ENCODE data around the gene TP53BP1.
A peak's percentile ranks its signal among the peaks of the same experiment; 100 is the strongest.

TP53BP1 gene

GRCh38 chr15:43483297-43484128, 9.4 kb downstream of the TP53BP1 start:
- DNase-seq: peak; percentile 74

- DNase-seq: no peak
These were observed 19.1 kb downstream of the TP53BP1 start for GRCh38 chr15:43473885-43474284.

- DNase-seq: no peak
These were observed 21.0 kb downstream of the TP53BP1 start for GRCh38 chr15:43471975-43472374.

DNA sequence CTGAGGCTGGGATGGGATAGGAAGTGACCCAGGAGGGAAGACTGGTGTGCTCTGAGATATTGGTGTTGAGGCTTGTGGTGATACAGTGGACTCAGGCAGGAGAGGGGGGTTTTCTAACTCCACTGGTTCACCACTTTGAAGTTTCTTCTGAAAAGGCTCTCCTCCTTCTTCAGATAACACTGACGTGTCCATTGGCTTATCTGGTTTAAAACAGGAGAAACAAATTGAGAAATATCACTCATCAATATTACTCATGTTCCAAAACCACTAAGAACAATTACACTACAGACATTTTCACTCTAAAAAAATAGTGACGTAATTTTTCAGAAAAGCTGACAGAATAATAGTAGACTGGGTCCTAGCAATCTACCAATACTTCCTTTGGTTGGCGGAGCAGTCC, 23.1 kb downstream of the TP53BP1 start:
- DNase-seq: peak; percentile 57

DNA sequence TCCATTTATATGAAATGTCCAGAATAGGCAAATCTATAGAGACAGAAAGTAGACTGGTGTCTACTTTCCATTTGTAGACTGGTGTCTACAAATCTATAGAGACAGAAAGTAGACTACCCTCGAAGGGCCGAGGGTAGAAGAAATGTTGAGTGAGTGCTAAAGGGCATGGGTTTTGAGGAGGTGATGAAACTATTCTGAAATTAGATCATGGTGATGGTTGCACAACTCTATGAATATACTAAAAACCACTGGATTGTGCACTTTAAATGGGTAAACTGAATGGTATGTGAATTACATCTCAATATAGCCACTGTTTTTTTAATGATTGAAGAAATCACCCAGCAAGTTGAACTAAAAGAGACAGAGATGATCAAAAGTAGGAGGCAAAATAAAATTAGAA, 27.9 kb downstream of the TP53BP1 start:
- peak; percentile 39 for DNase-seq

- no peak for DNase-seq
These were observed 29.0 kb downstream of the TP53BP1 start for GRCh38 chr15:43463998-43464397.

DNA sequence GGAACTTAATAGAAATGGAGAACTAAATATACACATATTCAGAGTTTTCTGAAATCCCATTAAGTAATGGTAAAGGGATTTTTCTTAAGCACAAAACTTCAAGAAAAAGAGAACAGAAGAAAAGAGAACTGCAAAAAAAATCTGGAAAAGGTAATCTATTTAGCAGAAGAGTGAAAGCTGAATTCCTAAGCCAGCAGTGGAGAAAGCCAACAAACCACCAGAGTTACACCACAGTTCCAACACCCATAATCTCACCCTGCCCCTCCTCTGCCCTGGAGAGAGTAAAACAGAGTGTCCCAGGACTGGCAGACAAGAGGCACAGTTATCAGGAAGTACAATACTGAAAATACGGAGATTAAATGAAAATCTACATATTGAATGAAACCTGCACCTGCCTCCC, 29.4 kb downstream of the TP53BP1 start:
- DNase-seq: no peak

GRCh38 chr15:43449981-43450380, 43.0 kb downstream of the TP53BP1 start:
- no peak for DNase-seq

DNA sequence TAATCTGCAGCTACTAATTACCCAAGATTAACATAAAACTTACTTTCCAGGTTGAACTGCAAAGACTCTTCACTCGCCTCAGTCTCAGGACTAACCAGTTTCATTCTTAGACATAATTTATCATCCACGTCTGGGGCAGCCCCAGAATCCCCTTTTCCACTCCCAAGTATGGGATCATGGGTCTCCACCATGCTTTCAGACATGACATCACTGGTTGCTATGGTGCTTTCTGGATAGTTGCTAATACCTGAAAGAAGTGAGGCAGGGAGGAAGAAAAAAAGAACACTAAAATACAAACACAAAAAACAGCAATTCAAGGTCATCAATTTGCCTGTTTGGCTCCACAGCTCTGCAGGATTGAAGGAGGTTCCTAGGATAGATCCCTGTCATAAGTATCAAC, 46.6 kb downstream of the TP53BP1 start:
- DNase-seq: no peak

DNA sequence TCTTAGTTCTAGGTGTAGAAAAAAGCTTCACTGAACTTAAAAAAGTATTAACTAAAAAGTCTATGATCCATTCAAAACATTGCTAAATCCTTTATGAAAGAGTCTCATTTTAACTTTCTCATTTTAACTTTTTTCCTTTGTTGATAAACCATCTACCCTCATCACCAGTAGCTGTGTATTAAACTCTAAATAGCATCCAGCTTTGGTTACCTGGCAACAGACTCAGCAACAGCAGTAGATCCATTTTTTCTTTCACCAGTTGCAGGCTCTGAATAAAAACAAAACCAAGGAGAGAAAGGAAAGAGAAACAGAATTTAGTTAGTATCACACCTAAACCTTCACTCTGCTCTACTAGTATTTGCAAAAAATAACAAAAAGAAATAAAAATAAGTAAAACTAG, 51.6 kb downstream of the TP53BP1 start:
- peak; percentile 47 for DNase-seq

DNA sequence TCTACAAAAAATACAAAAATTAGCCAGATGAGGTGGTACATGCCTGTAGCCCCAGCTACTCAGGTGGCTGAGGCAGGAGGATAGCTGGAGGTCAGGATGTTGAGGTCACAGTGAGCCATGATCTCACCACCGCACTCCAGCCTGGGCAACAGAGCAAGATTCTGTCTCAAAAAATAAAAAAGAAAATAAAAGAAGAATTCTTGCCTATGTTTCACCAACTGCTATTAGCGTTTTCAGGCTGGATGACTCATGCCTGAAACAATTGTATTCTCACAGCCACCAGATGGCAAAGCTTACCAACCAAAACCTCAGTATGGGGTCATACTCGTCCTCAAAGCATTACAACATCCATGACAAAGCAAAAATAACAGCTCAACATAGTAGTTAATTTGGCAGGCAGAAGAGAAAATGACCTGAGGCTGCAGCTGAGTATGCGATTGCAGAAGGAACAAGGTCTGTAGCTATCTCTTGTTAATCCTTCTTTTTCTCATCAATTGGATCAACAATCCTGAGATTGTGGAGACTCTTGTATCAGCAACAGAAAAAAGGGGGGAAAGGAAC, 52.2 kb downstream of the TP53BP1 start:
- peak; percentile 96 for DNase-seq

- DNase-seq: no peak
These were observed 53.7 kb downstream of the TP53BP1 start for GRCh38 chr15:43439268-43439667.

- DNase-seq: no peak
These were observed 56.6 kb downstream of the TP53BP1 start for GRCh38 chr15:43436395-43436794.

GRCh38 chr15:43434446-43434845, 58.5 kb downstream of the TP53BP1 start:
- no peak for DNase-seq

GRCh38 chr15:43433661-43434303, 59.2 kb downstream of the TP53BP1 start:
- no peak for DNase-seq

- DNase-seq: no peak
These were observed 59.8 kb downstream of the TP53BP1 start for GRCh38 chr15:43433165-43433564.

- no peak for DNase-seq
These were observed 63.3 kb downstream of the TP53BP1 start for GRCh38 chr15:43429687-43430086.

GRCh38 chr15:43423793-43424192, 69.2 kb downstream of the TP53BP1 start:
- no peak for DNase-seq

- no peak for DNase-seq
These were observed 72.1 kb downstream of the TP53BP1 start for GRCh38 chr15:43420876-43421275.

DNA sequence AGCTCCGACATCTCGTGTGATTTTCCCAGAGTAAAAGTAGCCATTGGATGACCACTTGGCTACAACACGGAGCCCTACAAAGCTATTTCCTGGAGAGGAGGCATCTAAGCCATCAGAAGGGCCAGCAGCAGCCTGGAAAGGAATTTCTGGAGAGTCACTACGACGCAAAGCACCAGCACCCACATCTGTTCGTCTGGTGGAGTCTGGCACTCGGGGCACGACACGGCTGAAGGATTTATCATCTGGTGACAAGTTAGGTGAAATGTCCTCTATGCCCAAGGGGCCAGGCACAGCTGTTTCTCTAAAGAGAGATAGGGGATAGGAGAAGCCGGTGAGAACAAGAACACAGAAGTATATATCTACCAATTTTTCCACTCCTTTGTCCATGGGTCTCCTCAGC, 72.5 kb downstream of the TP53BP1 start:
- no peak for DNase-seq

GRCh38 chr15:43414196-43414595, 78.8 kb downstream of the TP53BP1 start:
- no peak for DNase-seq

GRCh38 chr15:43412096-43412495, 80.9 kb downstream of the TP53BP1 start:
- no peak for DNase-seq

DNA sequence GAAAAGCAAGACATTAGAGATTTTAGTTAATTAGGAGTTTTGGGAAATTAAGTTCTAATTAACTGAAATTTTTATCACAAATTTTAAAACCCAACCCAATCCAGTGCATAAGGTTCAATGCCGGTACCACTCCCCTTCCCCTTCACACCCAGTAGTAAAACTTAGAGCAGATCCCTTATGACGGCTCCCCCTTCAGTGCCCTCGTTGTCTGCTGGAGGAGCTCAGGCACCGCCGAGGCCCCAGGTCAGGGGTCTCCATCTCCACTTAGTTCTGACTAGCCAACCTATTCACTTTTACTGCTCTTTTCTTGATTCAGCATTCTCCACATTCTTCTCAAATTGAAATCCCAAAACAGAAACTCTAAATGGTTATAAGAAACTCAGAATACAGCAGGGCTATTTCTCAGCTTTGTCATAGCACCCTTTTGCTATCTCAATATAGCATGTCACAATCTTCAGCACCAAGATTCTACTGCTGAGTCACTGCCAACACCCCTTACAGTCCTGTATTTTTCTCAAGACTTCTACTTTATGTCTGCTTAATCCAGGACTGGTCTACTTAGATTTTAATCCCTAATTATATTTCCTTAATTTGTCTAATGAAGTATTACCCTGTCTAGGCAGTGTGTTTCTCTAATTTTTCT, 82.3 kb downstream of the TP53BP1 start:
- DNase-seq: peak; percentile 66

- peak; percentile 37 for DNase-seq
These were observed 84.2 kb downstream of the TP53BP1 start for GRCh38 chr15:43408789-43409188.
